ENCODE data around the gene UBE2H. TPM values are rescaled to one million over a fixed set of nuclear protein-coding genes. Genes with fewer than 3 reads are reported as not detected.
A peak's percentile ranks its signal among the peaks of the same experiment; 100 is the strongest.

The UBE2H gene
- total RNA-seq, 1 experiment from 2014 or later, result 58.0 TPM

GRCh38 chr7:129807863-129808262, 144.9 kb downstream of the UBE2H start:
- Histone ChIP-seq H3K9me3 (ENCODE audit: control insufficient read depth, insufficient read depth, low read depth, low read length) (no peaks in the 10 kb centered on the region), H3K4me1 (ENCODE audit: control insufficient read depth, insufficient read depth, low read length) (no peaks in the 10 kb centered on the region), H3K4me3 (ENCODE audit: low read depth in 2 of 2, low read length in 2 of 2) (no peak overlapping the region), H3K27ac (ENCODE audit: low read length) (no peak overlapping the region), H3K27me3 (ENCODE audit: control insufficient read depth, insufficient read depth, low read length) (no peaks in the 10 kb centered on the region), H3K36me3 (ENCODE audit: control insufficient read depth, insufficient read depth, low read length) (no peaks in the 10 kb centered on the region)
- ChIA-PET POLR2A (no interaction called here), CTCF (no interaction called here)
- DNase-seq (ENCODE audit: low read depth, low spot score) (no peak), ATAC-seq (peak; percentile 61)
- in situ Hi-C loops (cut with HindIII; ENCODE audit: low pct_unique_long_range_greater_than_20kb, low sequenced_read_pairs) (no loop called here), intact Hi-C loops (cut with micrococcal nuclease; ENCODE audit: unreplicated experiment) (no loop called here)
- TF ChIP-seq POLR2AphosphoS5 (IDR thresholded peaks at IDR 0.05; ENCODE audit: low read depth, low read length), result no peak
- TF ChIP-seq SIN3A (IDR thresholded peaks at IDR 0.05; ENCODE audit: borderline replicate concordance, insufficient read depth, low read depth, low read length), result no peak
- TF ChIP-seq TCF7L2 (IDR thresholded peaks at IDR 0.05; ENCODE audit: low read depth, low read length), result no peak
- TF ChIP-seq CTCF (IDR thresholded peaks at IDR 0.05), result no peak
- no peak for TF ChIP-seq REST (IDR thresholded peaks at IDR 0.05; ENCODE audit: insufficient read depth in 1 of 2, low read depth in 2 of 2, low read length in 1 of 2)
- no TSS peak for BruUV-seq (replicated peaks)

- no peak for DNase-seq (ENCODE audit: low read depth, low spot score)
- POLR2A ChIA-PET, result no interaction called here
- H3K9me3 ChIP-seq (ENCODE audit: control insufficient read depth, insufficient read depth, low read depth, low read length), result no peaks in the 10 kb centered on the region
- intact Hi-C loops (cut with micrococcal nuclease; ENCODE audit: unreplicated experiment), result no loop called here
- no peaks in the 10 kb centered on the region for H3K36me3 ChIP-seq (ENCODE audit: control insufficient read depth, insufficient read depth, low read length)
- in situ Hi-C loops (cut with HindIII; ENCODE audit: low pct_unique_long_range_greater_than_20kb, low sequenced_read_pairs), result no loop called here
- no peak for TF ChIP-seq TCF7L2 (IDR thresholded peaks at IDR 0.05; ENCODE audit: low read depth, low read length)
- no peak for TF ChIP-seq POLR2AphosphoS5 (IDR thresholded peaks at IDR 0.05; ENCODE audit: low read depth, low read length)
- TF ChIP-seq REST (IDR thresholded peaks at IDR 0.05; ENCODE audit: insufficient read depth in 1 of 2, low read depth in 2 of 2, low read length in 1 of 2), result no peak
- no peak for TF ChIP-seq CTCF (IDR thresholded peaks at IDR 0.05)
- TF ChIP-seq SIN3A (IDR thresholded peaks at IDR 0.05; ENCODE audit: borderline replicate concordance, insufficient read depth, low read depth, low read length), result no peak
- H3K27ac ChIP-seq (ENCODE audit: low read length), result no peak overlapping the region
- no peaks in the 10 kb centered on the region for H3K4me1 ChIP-seq (ENCODE audit: control insufficient read depth, insufficient read depth, low read length)
- no peaks in the 10 kb centered on the region for H3K27me3 ChIP-seq (ENCODE audit: control insufficient read depth, insufficient read depth, low read length)
- ATAC-seq, result no peak
- no peak overlapping the region for H3K4me3 ChIP-seq (ENCODE audit: low read depth in 2 of 2, low read length in 2 of 2)
- CTCF ChIA-PET, result interaction anchor here (0.5 kb wide), 1 partner anchor 158 kb away, joined by 4 read pairs; no protein-coding TSS in a partner anchor
- BruUV-seq (replicated peaks), result no TSS peak
Observed at GRCh38 chr7:129804890-129805719, 147.7 kb downstream of the UBE2H start.

Measured in Panc1 (cell line).